ENCODE data around the gene NOP56. TPM values are rescaled to one million over a fixed set of nuclear protein-coding genes. Genes with fewer than 3 reads are reported as not detected.

NOP56 gene
- total and polyA plus RNA-seq, 9 of the 15 experiments (the other 6 are each of a cell fraction or from before 2014, with no cell fraction given), result 295 to 697 (median 439) TPM

- TF ChIP-seq BDP1 (IDR thresholded peaks at IDR 0.05; ENCODE audit: insufficient read depth, insufficient read length) (no peak), ZNF431 (CRISPR knock-in tag; IDR thresholded peaks at IDR 0.05) (no peak), EZH2 (IDR thresholded peaks at IDR 0.05; ENCODE audit: borderline replicate concordance, low read depth, low read length) (no peak), ZNF830 (CRISPR knock-in tag; IDR thresholded peaks at IDR 0.05) (no peak), POLR2G (IDR thresholded peaks at IDR 0.05; ENCODE audit: low read depth, low read length) (peak; percentile 88), TEAD4 (IDR thresholded peaks at IDR 0.05; ENCODE audit: low read length) (peak; percentile 56), TEAD4 (CRISPR knock-in tag; IDR thresholded peaks at IDR 0.05; ENCODE audit: borderline replicate concordance) (no peak), CEBPG (CRISPR knock-in tag; IDR thresholded peaks at IDR 0.05) (no peak), CEBPG (tag; conservative IDR thresholded peaks at IDR 0.05 in 1 of 2, IDR thresholded peaks at IDR 0.05 in 1 of 2) (no peak), DLX4 (CRISPR knock-in tag; IDR thresholded peaks at IDR 0.05) (no peak), ZNF699 (CRISPR knock-in tag; IDR thresholded peaks at IDR 0.05; ENCODE audit: insufficient replicate concordance) (no peak), NFE2L1 (tag; IDR thresholded peaks at IDR 0.05; ENCODE audit: borderline replicate concordance, low read depth) (no peak)
- TF ChIP-seq, protein P1, sequence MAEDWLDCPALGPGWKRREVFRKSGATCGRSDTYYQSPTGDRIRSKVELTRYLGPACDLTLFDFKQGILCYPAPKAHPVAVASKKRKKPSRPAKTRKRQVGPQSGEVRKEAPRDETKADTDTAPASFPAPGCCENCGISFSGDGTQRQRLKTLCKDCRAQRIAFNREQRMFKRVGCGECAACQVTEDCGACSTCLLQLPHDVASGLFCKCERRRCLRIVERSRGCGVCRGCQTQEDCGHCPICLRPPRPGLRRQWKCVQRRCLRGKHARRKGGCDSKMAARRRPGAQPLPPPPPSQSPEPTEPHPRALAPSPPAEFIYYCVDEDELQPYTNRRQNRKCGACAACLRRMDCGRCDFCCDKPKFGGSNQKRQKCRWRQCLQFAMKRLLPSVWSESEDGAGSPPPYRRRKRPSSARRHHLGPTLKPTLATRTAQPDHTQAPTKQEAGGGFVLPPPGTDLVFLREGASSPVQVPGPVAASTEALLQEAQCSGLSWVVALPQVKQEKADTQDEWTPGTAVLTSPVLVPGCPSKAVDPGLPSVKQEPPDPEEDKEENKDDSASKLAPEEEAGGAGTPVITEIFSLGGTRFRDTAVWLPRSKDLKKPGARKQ (CRISPR knock-in tag; IDR thresholded peaks at IDR 0.05), result no peak
- TF ChIP-seq, protein P2, sequence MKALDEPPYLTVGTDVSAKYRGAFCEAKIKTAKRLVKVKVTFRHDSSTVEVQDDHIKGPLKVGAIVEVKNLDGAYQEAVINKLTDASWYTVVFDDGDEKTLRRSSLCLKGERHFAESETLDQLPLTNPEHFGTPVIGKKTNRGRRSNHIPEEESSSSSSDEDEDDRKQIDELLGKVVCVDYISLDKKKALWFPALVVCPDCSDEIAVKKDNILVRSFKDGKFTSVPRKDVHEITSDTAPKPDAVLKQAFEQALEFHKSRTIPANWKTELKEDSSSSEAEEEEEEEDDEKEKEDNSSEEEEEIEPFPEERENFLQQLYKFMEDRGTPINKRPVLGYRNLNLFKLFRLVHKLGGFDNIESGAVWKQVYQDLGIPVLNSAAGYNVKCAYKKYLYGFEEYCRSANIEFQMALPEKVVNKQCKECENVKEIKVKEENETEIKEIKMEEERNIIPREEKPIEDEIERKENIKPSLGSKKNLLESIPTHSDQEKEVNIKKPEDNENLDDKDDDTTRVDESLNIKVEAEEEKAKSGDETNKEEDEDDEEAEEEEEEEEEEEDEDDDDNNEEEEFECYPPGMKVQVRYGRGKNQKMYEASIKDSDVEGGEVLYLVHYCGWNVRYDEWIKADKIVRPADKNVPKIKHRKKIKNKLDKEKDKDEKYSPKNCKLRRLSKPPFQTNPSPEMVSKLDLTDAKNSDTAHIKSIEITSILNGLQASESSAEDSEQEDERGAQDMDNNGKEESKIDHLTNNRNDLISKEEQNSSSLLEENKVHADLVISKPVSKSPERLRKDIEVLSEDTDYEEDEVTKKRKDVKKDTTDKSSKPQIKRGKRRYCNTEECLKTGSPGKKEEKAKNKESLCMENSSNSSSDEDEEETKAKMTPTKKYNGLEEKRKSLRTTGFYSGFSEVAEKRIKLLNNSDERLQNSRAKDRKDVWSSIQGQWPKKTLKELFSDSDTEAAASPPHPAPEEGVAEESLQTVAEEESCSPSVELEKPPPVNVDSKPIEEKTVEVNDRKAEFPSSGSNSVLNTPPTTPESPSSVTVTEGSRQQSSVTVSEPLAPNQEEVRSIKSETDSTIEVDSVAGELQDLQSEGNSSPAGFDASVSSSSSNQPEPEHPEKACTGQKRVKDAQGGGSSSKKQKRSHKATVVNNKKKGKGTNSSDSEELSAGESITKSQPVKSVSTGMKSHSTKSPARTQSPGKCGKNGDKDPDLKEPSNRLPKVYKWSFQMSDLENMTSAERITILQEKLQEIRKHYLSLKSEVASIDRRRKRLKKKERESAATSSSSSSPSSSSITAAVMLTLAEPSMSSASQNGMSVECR (CRISPR knock-in tag; IDR thresholded peaks at IDR 0.05), result peak; percentile 95
- TF ChIP-seq, protein P3, sequence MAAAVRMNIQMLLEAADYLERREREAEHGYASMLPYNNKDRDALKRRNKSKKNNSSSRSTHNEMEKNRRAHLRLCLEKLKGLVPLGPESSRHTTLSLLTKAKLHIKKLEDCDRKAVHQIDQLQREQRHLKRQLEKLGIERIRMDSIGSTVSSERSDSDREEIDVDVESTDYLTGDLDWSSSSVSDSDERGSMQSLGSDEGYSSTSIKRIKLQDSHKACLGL (CRISPR knock-in tag; IDR thresholded peaks at IDR 0.05; ENCODE audit: borderline replicate concordance, poor library complexity, severe bottlenecking), result no peak
Measured at GRCh38 chr20:2663887-2664719, 11.7 kb downstream of the NOP56 start, which contains the start of gene IDH3B (continued).

Data from K562 (cell line).